ENCODE measurements around the gene HELZ.
"Not testable (repeated sequence)": the region's sequence is repeated elsewhere in the genome, so short reads cannot be mapped to it uniquely, and the experiment has no call there.

- TF ChIP-seq YY1 (IDR thresholded peaks at IDR 0.05; ENCODE audit: insufficient read depth, insufficient read length); ZNF274 (IDR thresholded peaks at IDR 0.05; ENCODE audit: low read depth, low read length); SUZ12 (IDR thresholded peaks at IDR 0.05; ENCODE audit: extremely low read depth, insufficient read depth, insufficient read length): not testable (repeated sequence)
Measured at GRCh38 chr17:67104641-67105040, 140.4 kb downstream of the HELZ start.

Measured in NT2/D1 (cell line).